COLO829 (cell line): Measurements from ENCODE around the gene HES7.

Source experiments
- DNase-seq: peaks from one replicate; pipeline ENCODE4 v3.0.0; 2012; ENCODE audit warnings: low spot score

Gene HES7

GRCh38 chr17:8142887-8143580, 19.1 kb upstream of the HES7 start:
- no peak for DNase-seq

DNA sequence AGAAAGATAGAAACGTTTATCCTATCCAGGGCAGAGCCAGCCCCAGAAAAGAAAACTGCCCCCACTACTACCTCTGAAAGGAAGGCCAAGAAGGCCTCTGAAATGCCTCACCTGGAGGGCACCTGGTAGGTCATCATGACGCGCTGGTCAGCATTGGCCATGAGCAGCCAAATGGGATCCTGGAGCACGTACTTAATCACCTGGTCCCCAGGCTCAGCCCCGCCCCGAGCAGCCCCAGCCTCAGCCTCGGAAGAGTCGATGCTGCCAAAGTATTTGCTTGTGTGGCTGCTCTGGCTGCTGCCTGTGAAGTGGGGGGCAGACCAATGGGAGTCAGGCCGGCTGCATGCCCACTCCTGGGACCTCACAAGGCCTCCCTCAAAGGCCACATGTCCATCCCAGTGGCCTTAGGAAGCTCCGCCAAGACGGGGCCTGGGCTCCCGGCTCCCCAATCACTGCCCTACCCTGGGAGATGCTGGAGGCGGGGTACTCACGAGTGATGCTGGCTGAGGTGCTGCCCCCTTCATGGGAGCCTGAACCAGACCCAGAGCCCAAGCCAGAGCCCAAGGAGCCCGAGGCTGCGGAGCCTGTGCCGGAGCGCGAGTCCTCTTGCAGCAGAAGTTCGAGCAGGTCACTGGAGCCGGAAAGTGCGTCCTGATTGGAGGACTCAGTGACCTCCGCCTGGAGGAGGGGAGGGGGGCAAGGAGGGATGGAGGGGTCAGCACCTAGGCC, 18.4 kb upstream of the HES7 start:
- DNase-seq: no peak

GRCh38 chr17:8141741-8142140, 17.8 kb upstream of the HES7 start:
- DNase-seq: no peak

DNA sequence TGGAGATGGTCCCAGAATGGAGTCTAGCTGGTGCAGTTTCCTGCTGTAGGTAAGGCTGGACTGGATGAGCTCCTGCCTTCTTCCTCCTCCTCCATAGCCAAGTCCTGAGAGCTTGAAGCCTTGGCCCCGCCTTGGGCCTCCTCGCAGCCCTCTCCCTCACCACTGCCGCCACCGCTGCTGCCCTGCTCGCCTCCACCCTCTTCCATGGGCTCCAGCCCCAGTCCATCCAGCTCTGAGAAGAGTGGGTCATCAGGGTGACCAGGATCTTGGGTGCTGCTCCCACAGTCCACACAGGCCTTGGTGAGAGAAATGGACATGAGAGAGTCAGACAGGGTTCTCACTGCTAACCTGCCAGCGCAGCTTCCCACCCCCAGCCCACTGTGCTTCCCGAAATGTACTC, 17.1 kb upstream of the HES7 start:
- DNase-seq: no peak

DNA sequence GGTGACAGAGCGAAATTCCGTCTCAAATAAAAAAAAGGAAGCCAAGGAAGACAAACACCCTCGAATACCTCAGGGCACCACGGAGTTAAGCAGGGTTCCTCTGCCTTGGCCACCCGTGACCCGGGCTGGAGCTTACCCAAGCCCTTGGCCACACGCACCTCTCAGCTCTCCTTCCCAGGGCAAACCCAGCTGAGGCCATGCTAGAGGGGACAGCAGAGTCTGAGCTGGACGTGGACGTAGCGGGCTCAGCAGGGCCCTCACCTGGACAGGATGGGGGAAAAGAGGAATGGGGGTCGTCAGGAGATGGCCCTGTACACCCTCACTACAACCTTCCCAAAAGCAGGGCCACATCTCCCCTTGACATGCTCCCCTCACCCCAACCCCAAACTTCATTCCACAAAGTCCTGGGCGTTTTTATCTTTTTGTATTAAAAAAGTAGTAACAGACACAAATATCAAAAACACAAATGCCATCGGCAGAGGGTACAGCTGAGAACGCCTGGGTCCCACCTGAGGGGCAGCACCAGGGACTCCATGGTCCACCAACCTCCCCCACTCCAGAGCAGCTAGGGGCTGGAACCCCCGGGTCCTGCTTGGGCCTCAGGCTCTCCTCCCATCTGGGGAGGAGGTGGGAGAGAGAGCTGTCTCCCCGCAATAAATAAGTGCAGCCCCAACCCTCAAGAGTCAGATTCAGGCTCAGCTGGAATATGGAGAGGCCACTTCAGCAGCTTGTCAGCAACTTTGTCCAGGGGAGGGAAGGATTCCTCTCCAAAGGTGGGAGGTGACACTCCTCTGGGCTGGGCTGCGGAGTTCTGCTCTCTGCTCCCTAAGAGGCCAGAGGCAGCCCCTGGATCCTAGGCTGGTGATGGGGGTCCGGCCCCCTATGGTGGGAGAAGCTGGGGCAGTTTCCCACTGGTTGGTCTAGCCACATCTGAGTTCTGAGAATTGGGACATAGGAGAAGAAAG, 16.4 kb upstream of the HES7 start:
- DNase-seq: no peak

GRCh38 chr17:8138672-8139371, 14.9 kb upstream of the HES7 start:
- DNase-seq: peak; percentile 94

- no peak for DNase-seq
These were observed 14.4 kb upstream of the HES7 start for GRCh38 chr17:8138374-8138671.

- DNase-seq: no peak
These were observed 13.9 kb upstream of the HES7 start for GRCh38 chr17:8137645-8138373.

DNA sequence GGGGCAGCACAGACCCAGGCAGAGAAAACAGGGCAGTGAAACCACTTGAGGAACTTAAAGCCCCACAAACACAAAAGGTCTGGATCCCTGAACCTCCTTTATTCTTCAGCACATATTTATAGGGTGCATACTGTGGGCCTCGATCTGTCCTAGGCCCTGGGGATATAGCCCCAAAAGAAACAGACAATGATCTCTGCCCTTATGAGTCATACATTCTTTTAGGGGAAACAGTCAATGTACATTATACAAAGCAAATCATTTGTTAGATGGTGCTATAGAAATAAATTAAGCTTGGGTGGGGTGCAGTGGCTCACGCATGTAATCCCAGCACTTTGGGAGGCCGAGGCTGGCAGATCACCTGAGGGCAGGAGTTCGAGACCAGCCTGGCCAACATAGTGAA, 10.0 kb upstream of the HES7 start:
- no peak for DNase-seq

GRCh38 chr17:8133399-8133798, 9.5 kb upstream of the HES7 start:
- no peak for DNase-seq

DNA sequence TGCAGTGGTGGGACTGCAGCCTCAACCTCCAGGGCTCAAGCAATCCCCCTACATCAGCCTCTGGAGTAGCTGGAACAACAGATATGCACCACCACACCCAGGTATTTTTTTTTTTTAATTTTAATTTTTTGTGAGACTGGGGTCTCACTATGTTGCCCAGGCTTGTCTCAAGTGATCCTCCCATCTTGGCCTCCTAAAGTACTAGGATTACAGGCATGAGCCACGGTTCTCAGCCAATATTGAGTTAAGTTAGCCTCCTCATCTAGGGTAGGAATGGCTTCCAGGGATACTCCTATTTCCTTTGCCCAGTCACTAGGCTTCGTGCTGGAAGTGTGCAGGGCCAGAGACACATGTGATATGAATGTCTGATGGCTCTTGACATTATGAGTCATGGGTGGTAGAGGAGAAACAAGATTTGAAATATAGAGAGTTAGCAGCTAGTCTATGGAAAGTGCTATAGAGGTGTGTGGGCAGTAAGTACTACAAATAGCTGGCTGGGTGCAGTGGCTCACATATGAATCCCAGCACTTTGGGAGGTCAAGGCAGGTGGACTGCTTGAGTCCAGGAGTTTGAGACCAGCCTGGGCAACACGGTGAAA, 8.0 kb upstream of the HES7 start:
- no peak for DNase-seq

- DNase-seq: no peak
These were observed 4.3 kb upstream of the HES7 start for GRCh38 chr17:8128125-8128784.

DNA sequence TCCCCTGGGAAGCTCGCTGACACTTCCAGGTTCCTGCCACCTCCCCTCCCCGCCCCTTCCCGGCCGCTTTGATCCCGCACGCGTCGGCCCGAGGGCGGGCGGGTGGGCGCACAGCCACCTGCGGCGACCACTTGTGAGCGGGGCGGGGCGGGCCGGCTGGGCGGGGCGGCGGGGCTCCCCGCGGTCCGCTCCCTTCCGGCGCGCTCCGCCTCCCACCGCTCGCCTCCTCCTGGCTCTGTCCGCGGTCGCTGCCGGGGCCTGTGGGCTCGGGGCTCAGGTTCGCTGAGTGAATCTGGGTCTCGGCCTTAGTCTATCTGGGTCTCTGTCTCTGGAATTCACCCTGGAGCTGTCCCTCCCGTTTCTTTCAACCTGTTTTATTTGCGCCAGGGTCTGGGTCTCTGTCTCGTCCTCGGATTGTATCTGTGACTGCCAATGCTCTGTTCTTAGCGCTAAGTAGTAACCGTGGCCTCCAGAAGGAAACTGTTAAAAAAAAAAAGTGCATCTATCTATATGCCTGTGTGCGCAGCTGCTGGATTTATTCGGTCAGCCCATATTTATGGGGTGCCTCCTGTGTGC, 2.7 kb upstream of the HES7 start:
- no peak for DNase-seq

- DNase-seq: no peak
These were observed 2.1 kb upstream of the HES7 start for GRCh38 chr17:8125947-8126490.

- peak; percentile 76 for DNase-seq
These were observed 1.4 kb upstream of the HES7 start for GRCh38 chr17:8125154-8125946.

- DNase-seq: no peak
These were observed 646 bp upstream of the HES7 start for GRCh38 chr17:8124350-8125153.

GRCh38 chr17:8122924-8123694, 797 bp downstream of the HES7 start:
- DNase-seq: no peak
